H1 (cell line): ENCODE results near the gene OBSL1. TPM values are rescaled to one million over a fixed set of nuclear protein-coding genes. Genes with fewer than 3 reads are reported as not detected.

Experiments used
- CTCF ChIA-PET: fragments of 300-600 bp; sonication (Branson Sonifier 250); formaldehyde crosslinking; loops from one replicate; lab custom pipeline; 2021; ENCODE audit not compliant: partially characterized antibody; lab: Charles Lee
- POLR2A ChIA-PET: fragments of 300-600 bp; sonication (Branson Sonifier 250); formaldehyde crosslinking; loops from one replicate; lab custom pipeline; 2021; ENCODE audit warnings: inconsistent platforms; ENCODE audit not compliant: partially characterized antibody; lab: Charles Lee
- DNase-seq, 2 experiments: peaks; one replicate each; pipeline versions ENCODE4 v3.0.0 to v3.0.0-alpha.2; 2010 to 2022; ENCODE audit warnings: low spot score in 2 of 2, low read depth in 1 of 2, mixed read lengths in 1 of 2
- FAIRE-seq: peaks from 2 replicates; lab custom pipeline; 2011; peaks lifted over from hg19 to GRCh38; lab: Jason Lieb, UNC
- H2AFZ ChIP-seq: 2 replicates; pipeline ENCODE4 v1.8.1; 2012; ENCODE audit warnings: low read length, inconsistent platforms
- H2AK5ac ChIP-seq: 2 replicates; pipeline ENCODE4 v1.6.1; 2013; ENCODE audit warnings: low read depth, low read length
- H2BK120ac ChIP-seq: replicated peaks from 2 replicates; pipeline ENCODE3; 2013; ENCODE audit warnings: low read depth, low read length, inconsistent platforms
- H2BK12ac ChIP-seq: 2 replicates; pipeline ENCODE4 v1.6.1; 2013; ENCODE audit warnings: low read depth, low read length
- H2BK15ac ChIP-seq: 2 replicates; pipeline ENCODE4 v1.6.1; 2013; ENCODE audit warnings: low read length
- H2BK20ac ChIP-seq: 2 replicates; pipeline ENCODE4 v1.6.1; 2013; ENCODE audit warnings: low read length
- H2BK5ac ChIP-seq: 2 replicates; pipeline ENCODE4 v1.6.1; 2013; ENCODE audit warnings: low read depth, low read length
- H3K14ac ChIP-seq: 2 replicates; pipeline ENCODE4 v1.6.1; 2013; ENCODE audit warnings: inconsistent platforms; ENCODE audit not compliant: insufficient read length
- H3K18ac ChIP-seq: 2 replicates; pipeline ENCODE4 v1.6.1; 2013; ENCODE audit warnings: low read length; ENCODE audit errors: extremely low read depth
- H3K23ac ChIP-seq: 2 replicates; pipeline ENCODE4 v1.6.1; 2013; ENCODE audit warnings: inconsistent platforms; ENCODE audit not compliant: insufficient read length
- H3K23me2 ChIP-seq: 2 replicates; pipeline ENCODE4 v1.6.1; 2013; ENCODE audit warnings: low read depth, low read length
- H3K27ac ChIP-seq: 2 replicates; pipeline ENCODE4 v1.6.1; 2011; ENCODE audit warnings: low read depth, low read length, inconsistent platforms
- H3K27me3 ChIP-seq, 4 experiments: replicated peaks in 1 of 4; 1 replicate in 1 of 4; 2 replicates in 3 of 4; pipeline versions ENCODE4 v1.6.1 to v1.8.1; 2011 to 2013; ENCODE audit warnings: low read length in 3 of 4, mild to moderate bottlenecking in 3 of 4, inconsistent platforms in 2 of 4, mixed read lengths in 2 of 4, moderate library complexity in 1 of 4; ENCODE audit not compliant: control insufficient read depth in 3 of 4, insufficient read depth in 3 of 4; ENCODE audit errors: extremely low read depth in 1 of 4
- H3K36me3 ChIP-seq, 4 experiments: 2 replicates each; pipeline versions ENCODE4 v1.6.1 to v1.8.1; 2011 to 2013; ENCODE audit warnings: mild to moderate bottlenecking in 4 of 4, low read length in 3 of 4, moderate library complexity in 2 of 4, control low read depth in 1 of 4, inconsistent platforms in 1 of 4; ENCODE audit not compliant: insufficient read depth in 4 of 4, control insufficient read depth in 2 of 4
- H3K4ac ChIP-seq: replicated peaks from 2 replicates; pipeline ENCODE3; 2013; ENCODE audit warnings: low read length, low read depth, mixed read lengths, inconsistent platforms; ENCODE audit not compliant: insufficient read length
- H3K4me1 ChIP-seq, 4 experiments: replicated peaks in 1 of 4; 1 replicate in 1 of 4; 2 replicates in 3 of 4; pipeline versions ENCODE4 v1.6.1 to v1.8.1; 2011 to 2013; ENCODE audit warnings: low read length in 3 of 4, inconsistent platforms in 2 of 4, mixed read lengths in 1 of 4; ENCODE audit not compliant: insufficient read depth in 4 of 4, control insufficient read depth in 3 of 4
- H3K4me2 ChIP-seq, 2 experiments: 2 replicates each; pipeline versions ENCODE4 v1.6.1 to v1.8.1; 2011 to 2013; ENCODE audit warnings: low read depth in 2 of 2, low read length in 2 of 2, control low read depth in 1 of 2, inconsistent platforms in 1 of 2, mild to moderate bottlenecking in 1 of 2; ENCODE audit not compliant: insufficient read depth in 1 of 2
- H3K4me3 ChIP-seq, 4 experiments: fragments of 200-600, 300-600 bp in 1 of 4; sonication (generic), shearing (Covaris generic), sonication (Bioruptor Twin) in 1 of 4; 2 replicates each; pipeline versions ENCODE4 v1.5.1 to v1.8.1; 2011 to 2016; ENCODE audit warnings: low read length in 4 of 4, low read depth in 3 of 4, control low read depth in 2 of 4, inconsistent platforms in 2 of 4, mild to moderate bottlenecking in 2 of 4, mixed read lengths in 1 of 4, moderate library complexity in 1 of 4; ENCODE audit not compliant: insufficient read depth in 2 of 4; ENCODE audit errors: extremely low read depth in 1 of 4
- H3K56ac ChIP-seq: replicated peaks from 2 replicates; pipeline ENCODE3; 2013; ENCODE audit warnings: low read depth, mild to moderate bottlenecking, mixed read lengths, low read length, inconsistent platforms; ENCODE audit not compliant: insufficient read length
- H3K79me1 ChIP-seq: 2 replicates; pipeline ENCODE4 v1.6.1; 2013; ENCODE audit warnings: low read depth, low read length, control low read depth
- H3K79me2 ChIP-seq, 2 experiments: 2 replicates each; pipeline versions ENCODE4 v1.6.1 to v1.8.1; 2012 to 2013; ENCODE audit warnings: low read length in 2 of 2, mild to moderate bottlenecking in 2 of 2, inconsistent platforms in 1 of 2; ENCODE audit not compliant: insufficient read depth in 2 of 2, control insufficient read depth in 1 of 2
- H3K9ac ChIP-seq, 4 experiments: replicated peaks in 1 of 4; 1 replicate in 1 of 4; 2 replicates in 3 of 4; pipeline versions ENCODE4 v1.6.1 to v1.8.1; 2011 to 2013; ENCODE audit warnings: low read depth in 3 of 4, low read length in 3 of 4, control low read depth in 2 of 4, mild to moderate bottlenecking in 2 of 4, moderate library complexity in 2 of 4, inconsistent platforms in 1 of 4; ENCODE audit errors: extremely low read depth in 1 of 4
- H3K9me3 ChIP-seq, 2 experiments: 2 replicates each; pipeline versions ENCODE4 v1.6.1 to v1.8.1; 2012 to 2013; ENCODE audit warnings: mild to moderate bottlenecking in 2 of 2, moderate library complexity in 2 of 2, control low read depth in 1 of 2, inconsistent platforms in 1 of 2, low read depth in 1 of 2, low read length in 1 of 2, mixed read lengths in 1 of 2; ENCODE audit not compliant: insufficient read depth in 2 of 2
- H4K20me1 ChIP-seq, 2 experiments: replicated peaks in 1 of 2; 2 replicates each; pipeline versions ENCODE3 to v1.8.1; 2011 to 2013; ENCODE audit warnings: inconsistent platforms in 2 of 2, low read length in 2 of 2, mild to moderate bottlenecking in 1 of 2; ENCODE audit not compliant: insufficient read depth in 2 of 2, control insufficient read depth in 1 of 2
- H4K5ac ChIP-seq: 2 replicates; pipeline ENCODE4 v1.6.1; 2013; ENCODE audit warnings: low read length, low read depth, mixed read lengths, inconsistent platforms; ENCODE audit not compliant: insufficient read length
- H4K8ac ChIP-seq: 2 replicates; pipeline ENCODE4 v1.8.0; 2013; ENCODE audit warnings: mild to moderate bottlenecking, moderate library complexity, low read length, inconsistent platforms; ENCODE audit not compliant: insufficient read depth; ENCODE audit errors: extremely low read depth
- H4K91ac ChIP-seq: replicated peaks from 2 replicates; pipeline ENCODE3; 2013; ENCODE audit warnings: low read length, mixed read lengths, inconsistent platforms; ENCODE audit not compliant: insufficient read length
- BACH1 ChIP-seq: IDR thresholded peaks from 2 replicates; pipeline ENCODE4 v1.6.1; 2012; ENCODE audit warnings: low read length, improper control_type of control experiment
- KDM4A ChIP-seq: IDR thresholded peaks from one replicate; pipeline ENCODE4 v1.7.1; 2012; ENCODE audit warnings: low read depth, mild to moderate bottlenecking, moderate library complexity, low read length, inconsistent platforms; ENCODE audit not compliant: severe bottlenecking
- WGBS, 2 experiments: shearing (Covaris generic) in 1 of 2; methylation state at CpG; one replicate each; pipeline versions ENCODE4 v1.1.6 to v1.1.7; 2013 to 2015; ENCODE audit warnings: low lambda C conversion rate in 2 of 2, mixed read lengths in 2 of 2, inconsistent platforms in 1 of 2, low coverage in 1 of 2, missing lambda C conversion rate in 1 of 2; ENCODE audit not compliant: insufficient replicate concordance in 2 of 2, insufficient coverage in 1 of 2, insufficient read length in 1 of 2; ENCODE audit errors: extremely low coverage in 1 of 2, missing lambda C conversion rate in 1 of 2; 5-methylcytosine and 5-hydroxymethylcytosine counted together
- polyA plus RNA-seq, 7 experiments: library from polyadenylated mRNA; depleted of rRNA in 3 of 7; stranded (reverse) in 5 of 7; unstranded in 2 of 7; fragments of >200 nt in 5 of 7; fragments of 200-250 nt in 2 of 7; gene quantifications; 1 replicate in 5 of 7; 2 replicates in 1 of 7; 4 replicates in 1 of 7; pipeline versions ENCODE4 v1.2.1 to v1.2.3, GENCODE V29; 2011 to 2013; ENCODE audit warnings: missing spikeins in 2 of 7, mixed read lengths in 2 of 7
- total RNA-seq: library from RNA; stranded (reverse); fragmentation: NEBNext Ultra II Directional; extraction: Animal tissue kit (Norgen Biotek cat#: 25700); gene quantifications from 2 replicates; pipeline ENCODE4 v1.2.1, GENCODE V29; 2021

Gene OBSL1
- total and polyA plus RNA-seq, 2 of the 8 experiments (the other 6 are each of a cell fraction or from before 2014, with no cell fraction given): 116 to 127 TPM

- H4K8ac ChIP-seq: peak overlapping the region; percentile 95
- H3K79me2 ChIP-seq: no peaks in the 10 kb centered on the region
- no peaks in the 10 kb centered on the region for H3K27me3 ChIP-seq
- peak overlapping the region; percentile 13 for H2BK120ac ChIP-seq
- H2BK12ac ChIP-seq: no peak overlapping the region
- H2AK5ac ChIP-seq: peak overlapping the region; percentile 32; the same call in 1 of the 2 replicates
- peak overlapping the region; percentile 82 for H4K91ac ChIP-seq
- H4K5ac ChIP-seq: peak overlapping the region; percentile 84
- H2BK15ac ChIP-seq: no peak overlapping the region
- H3K23ac ChIP-seq: no peak overlapping the region
- no peak overlapping the region for H2BK20ac ChIP-seq
- no peaks in the 10 kb centered on the region for H4K20me1 ChIP-seq
- ChIA-PET CTCF (interaction anchor here (1.0 to 14.4 kb wide), 14 partner anchors 13 to 194 kb away, joined by 3 to 143 read pairs (median 4); partner anchors contain the start of genes CHPF, INHA, OBSL1 and SLC4A3), POLR2A (interaction anchor here (0.8 to 13.4 kb wide), 19 partner anchors 9 to 99 kb away, joined by 3 to 127 read pairs (median 6); partner anchors contain the start of genes CHPF, GMPPA, INHA and OBSL1)
- no peak overlapping the region for H3K14ac ChIP-seq
- FAIRE-seq (no peak), DNase-seq (no peak)
- H3K9ac ChIP-seq: peak overlapping the region; percentile 64 to 79 (median 72)
- peaks cover 2% of the 10 kb centered on the region; the same call in 1 of the 2 replicates for H3K23me2 ChIP-seq
- peak overlapping the region; percentile 92 for H3K56ac ChIP-seq
- H3K4me3 ChIP-seq: peak overlapping the region; percentile 75 to 87 (median 84)
- no peaks in the 10 kb centered on the region for H3K9me3 ChIP-seq
- H3K18ac ChIP-seq: peak overlapping the region; percentile 71
- H3K79me1 ChIP-seq: no peaks in the 10 kb centered on the region; the same call in 1 of the 2 replicates
- peak overlapping the region; percentile 36 for H3K4ac ChIP-seq
- peak overlapping the region; percentile 84 to 88 for H3K4me2 ChIP-seq
- H3K27ac ChIP-seq: peak overlapping the region; percentile 70
- no peak for TF ChIP-seq KDM4A
- TF ChIP-seq BACH1: no peak
- H3K36me3 ChIP-seq: peaks cover 0 to 3% (median 0%) of the 10 kb centered on the region in 4 experiments; a peak in 2 of 8 replicates
- H3K4me1 ChIP-seq: peaks cover 0 to 13% (median 2%) of the 10 kb centered on the region in 4 experiments; a peak in 4 of 7 replicates
- 13% methylated on average over 19 of the region's 19 CpGs; no CpG with 5 or more reads in 1 of the 2 experiments for WGBS, 2 experiments
- peak overlapping the region; percentile 72; the same call in 1 of the 2 replicates for H2BK5ac ChIP-seq
- H2AFZ ChIP-seq: no peak overlapping the region
These were observed 25.7 kb upstream of the OBSL1 start for GRCh38 chr2:219596954-219597551.
